GM18505 (cell line): ENCODE data around the gene MPO.

Experiments
- ATAC-seq: cut with Tn5 transposase; IDR thresholded peaks from one replicate; pipeline ENCODE4 v1.9.1; 2021; ENCODE audit not compliant: unreplicated experiment
- POLR2A ChIP-seq: IDR thresholded peaks from 4 replicates; pipeline ENCODE4 v1.6.1; 2011; ENCODE audit warnings: borderline replicate concordance; ENCODE audit not compliant: insufficient read depth, insufficient read length; ENCODE audit errors: extremely low read depth

Gene MPO

DNA sequence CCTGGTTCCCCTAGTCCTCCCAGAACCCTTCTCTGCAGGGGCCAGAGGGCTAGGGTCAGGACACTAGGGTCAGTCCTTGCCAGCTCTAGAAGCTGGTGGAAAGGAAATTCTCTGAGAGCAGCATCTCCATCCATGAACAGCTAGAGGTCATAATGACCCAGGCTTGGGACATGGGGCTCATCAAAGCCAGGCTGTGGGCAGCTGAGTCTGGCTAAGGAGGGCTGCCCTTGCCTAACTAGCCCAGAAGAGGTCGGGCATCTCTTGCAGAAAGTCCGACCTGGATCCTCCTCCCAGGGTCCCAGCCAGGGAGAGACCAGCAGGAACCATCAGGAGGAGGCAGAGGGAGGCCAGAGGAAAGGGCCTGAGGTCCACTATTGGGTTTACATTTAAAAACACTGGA is 4.3 kb downstream of the MPO start:
- ATAC-seq = no peak

DNA sequence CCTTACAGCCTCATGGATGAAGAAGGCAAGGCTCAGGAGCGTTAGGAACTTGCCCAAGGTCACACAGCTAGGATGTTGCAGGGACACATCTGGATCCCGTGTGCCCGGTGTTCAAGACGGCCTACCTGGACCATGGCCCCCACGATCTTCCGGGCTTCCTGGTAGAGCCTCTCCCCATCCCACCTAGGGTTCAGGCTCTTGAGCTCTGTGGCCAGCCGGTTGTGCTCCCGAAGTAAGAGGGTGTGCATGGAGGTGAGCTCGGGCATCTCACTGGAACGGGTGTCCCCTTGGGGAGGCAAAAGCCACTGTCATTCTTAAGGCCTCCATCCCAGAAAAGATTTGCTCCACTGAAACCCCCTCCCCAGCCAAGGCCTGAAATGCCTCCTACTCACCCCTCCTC is 5.3 kb downstream of the MPO start:
- no peak for ATAC-seq
- no peak for TF ChIP-seq POLR2A

More for the DNA sequence above, 4.3 kb downstream of the MPO start:
- TF ChIP-seq POLR2A = no peak

DNA sequence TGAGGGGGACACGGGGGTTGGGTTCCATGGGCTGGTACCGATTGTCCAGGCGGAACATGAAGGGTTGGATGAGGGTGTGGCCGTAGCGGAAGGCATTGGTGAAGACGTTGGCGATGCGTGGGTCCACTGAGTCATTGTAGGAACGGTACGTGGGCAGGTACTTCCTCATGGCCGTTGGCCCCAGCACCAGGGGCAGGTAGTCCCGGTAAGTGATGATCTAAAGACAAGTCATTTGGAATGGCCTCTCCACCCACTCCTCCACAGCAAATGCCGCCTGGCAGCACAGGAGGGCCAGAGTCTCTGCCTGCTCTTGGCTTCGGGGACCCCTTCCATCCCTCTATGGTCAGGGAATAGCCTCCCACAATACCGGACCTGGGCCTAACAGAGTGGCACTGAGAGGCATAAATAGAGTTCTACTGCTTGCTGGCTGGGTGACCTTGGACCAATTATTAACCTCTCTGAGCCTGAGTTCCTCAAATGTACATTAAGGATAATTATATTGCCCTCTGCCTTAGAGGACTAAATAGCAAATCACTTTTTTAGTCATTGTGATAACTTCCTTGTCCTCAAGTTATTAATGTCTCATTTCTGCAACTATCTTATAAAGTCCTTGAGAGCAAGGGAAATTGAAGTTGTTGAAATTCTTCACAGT is 7.2 kb downstream of the MPO start:
- ATAC-seq = no peak
- TF ChIP-seq POLR2A = no peak

DNA sequence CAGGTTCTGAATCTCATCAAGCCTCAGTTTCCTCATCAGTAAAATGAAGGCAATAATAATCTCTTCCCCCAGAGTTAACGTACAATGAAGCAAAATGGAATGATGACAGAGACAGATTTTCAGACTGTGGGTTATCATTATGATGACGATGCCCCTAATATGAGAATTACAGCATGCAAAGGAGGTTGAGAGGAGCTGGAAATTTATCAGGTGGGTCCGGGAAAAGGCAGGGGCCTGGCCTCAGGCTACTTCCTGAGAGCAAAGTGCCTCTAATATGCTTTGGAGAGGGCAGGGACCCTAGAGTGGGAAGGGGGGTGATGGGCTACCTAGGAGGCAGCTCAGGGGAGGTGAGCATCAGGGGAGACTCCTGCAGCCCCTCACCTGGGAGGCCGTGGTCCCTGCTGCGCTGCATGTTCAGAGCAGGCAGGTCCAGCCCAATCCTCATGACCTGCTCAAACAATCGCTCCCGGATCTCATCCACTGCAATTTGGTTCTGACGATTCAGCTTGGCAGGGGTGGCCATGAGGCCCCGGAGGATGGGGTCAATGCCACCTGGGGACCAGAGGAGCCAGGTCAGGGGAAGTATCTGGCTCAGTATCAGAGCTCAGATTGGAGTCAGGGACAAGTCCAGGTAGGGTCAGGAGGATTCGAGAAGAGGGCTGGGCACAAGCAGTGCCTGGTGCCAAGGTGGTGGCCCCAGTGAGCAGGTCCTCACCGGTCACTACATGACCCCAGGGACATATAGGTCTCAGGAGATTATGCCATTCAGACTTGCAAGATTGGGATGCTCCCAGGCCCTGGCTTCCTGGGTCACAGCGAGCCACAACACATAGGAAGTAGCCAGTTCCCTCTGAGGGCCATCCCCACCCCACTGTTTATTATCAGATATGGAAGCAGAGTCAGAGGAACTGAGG is 8.1 kb downstream of the MPO start:
- no peak for ATAC-seq
- TF ChIP-seq POLR2A = no peak

DNA sequence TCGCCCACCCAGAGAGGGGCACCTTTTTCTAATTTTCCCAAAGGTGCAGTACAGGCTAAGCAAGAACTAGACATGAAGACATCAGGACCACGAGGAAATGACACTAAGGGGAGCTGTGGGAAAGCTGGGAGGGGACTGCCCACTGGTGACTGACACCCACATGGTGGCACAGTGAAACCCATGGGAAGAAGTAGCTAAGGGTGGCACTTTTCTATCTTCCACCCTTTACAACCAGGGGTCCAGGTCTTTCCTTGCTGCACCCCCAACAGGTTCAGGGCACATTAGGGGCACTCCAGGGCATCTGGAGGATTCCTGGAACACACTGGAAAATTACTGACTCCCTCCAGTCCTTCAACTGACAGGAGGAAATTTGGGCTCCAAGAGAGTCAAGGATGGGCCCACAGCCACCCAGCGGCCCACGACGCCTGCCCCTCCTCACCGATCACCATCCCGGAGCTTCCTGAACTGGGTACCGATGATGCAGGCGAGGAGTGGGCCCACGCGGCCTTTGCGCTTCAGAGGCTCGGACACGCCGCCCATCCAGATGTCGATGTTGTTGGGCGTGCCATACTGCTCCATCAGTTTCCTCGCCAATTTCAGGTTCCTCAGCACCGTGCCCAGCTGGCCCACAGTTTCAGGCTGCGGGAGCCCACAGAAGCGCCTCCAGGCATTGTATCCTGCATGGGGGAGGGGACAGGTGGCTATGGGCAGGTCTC is 9.4 kb downstream of the MPO start:
- ATAC-seq = no peak
- TF ChIP-seq POLR2A = no peak

DNA sequence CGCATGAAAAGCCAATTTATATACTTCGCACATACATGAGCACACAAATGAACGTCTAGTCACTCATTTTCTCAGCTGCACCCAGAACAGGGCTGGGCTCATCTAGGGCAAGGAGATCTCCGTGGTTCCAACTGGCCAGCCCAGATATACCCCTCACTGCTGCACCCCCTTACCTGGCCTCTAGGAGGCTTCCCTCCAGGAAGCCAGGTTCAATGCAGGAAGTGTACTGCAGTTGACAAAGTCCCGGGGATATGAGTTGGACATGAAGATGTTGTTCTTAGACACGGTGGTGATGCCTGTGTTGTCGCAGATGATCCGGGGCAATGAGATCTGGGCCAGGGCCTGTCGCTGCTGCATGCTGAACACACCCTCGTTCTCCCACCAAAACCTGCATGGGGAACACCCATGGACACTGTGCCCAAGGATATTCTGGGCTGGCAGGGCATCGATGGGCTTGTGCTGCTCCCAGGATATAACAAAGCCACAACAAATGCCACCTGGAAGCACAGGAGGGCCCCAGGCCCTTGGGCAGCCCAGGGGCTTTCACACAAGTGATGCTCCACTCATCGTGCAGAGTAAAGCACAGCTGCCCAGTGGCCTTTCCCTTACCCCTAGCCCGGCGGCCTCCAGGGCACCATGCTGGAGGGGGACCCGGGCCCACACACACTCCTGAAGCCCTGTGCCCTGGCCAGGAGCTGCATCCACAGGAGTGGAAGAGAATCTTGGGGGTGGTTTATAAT is 10.1 kb downstream of the MPO start:
- TF ChIP-seq POLR2A = no peak
- no peak for ATAC-seq

DNA sequence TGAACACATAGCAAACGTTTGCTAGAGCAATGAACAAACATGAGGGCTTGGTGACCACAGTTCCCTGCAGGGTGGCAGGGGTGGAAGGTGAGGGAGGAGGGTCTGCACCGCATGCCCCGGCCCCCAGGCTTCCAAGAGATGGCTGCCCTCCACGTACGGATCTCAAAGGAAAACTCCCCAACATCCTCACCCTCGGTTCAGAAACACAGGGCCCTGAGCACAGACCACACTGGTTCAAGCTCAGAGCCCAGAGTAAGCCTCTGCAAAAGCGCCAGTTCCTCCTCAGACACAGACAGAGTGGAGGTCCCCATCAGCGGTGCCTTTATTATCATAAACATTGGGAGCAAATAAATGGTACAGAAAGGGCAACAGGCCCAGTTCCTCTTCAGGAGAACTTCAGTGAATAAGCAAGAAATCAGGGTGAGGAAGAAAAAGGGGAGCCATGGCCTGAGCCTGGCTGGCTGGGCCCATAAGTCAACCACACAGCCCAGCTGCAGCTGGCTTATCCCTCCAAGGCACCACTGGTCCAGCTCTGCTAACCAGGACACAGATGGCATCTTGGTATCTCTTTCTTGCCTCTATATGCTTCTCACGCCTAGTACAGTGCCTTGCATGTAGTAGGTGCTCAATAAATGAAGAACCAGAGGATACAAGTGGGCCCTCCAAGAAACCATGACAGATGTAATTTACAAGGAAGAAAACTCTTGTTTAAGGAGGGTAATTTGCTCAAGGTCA is 11.0 kb downstream of the MPO start:
- no peak for ATAC-seq
- TF ChIP-seq POLR2A = no peak

DNA sequence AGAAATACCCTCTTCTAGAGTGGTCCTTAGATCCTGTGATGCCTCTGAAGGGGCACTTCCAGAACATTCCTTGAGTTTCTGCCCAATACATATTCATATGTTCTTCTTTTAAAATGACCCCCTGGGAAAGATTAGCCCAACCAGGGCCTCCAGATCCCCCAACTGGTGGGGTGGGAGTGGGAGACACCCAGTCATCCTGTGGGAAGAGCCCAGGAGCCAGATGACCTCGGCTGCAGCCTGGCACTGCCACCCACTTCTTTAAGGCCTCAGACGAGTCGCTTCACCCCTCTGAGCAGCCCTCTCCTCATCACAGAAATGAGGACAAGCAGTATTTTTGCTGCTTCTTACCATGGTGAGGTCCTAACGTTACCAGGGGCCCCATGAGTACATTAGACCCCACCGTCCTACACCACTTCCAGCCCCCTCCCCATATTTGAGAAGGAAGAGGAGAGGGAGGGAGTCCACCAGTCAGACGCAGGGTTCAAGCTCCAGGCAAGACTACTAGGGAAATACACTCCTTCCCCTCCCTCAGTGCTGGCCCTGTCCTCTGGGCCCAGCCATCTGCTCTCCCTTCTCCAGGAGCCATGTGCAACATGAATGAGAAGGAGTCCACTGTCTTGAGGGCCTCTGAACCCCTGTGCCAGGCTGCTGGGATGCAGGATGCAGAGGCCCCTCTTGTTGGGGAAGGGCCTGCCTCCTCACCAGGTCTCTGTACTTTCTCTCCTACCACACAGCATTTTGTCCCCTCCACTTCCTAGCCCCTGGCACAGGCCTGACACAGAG is 11.8 kb downstream of the MPO start:
- no peak for ATAC-seq
- no peak for TF ChIP-seq POLR2A

DNA sequence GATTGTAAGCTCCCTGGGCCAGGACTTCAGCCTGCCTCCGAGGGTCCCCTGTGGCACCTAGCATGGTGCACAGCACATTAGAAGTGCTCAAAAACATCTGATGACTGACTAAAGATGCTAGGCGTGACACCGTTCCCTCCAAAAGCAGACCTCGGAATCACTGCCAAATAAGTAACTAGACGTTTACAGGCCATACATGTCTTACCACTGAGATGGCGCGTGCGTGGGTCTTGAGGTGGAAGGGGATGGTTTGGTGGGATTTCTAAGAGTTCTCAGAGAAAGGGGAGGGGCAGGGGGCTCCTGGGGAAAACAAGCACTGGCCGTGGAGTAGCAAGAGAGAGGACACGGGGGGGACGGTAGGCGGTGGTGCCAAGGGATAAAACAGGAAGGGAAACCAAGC is 12.4 kb downstream of the MPO start:
- no peak for ATAC-seq
- no peak for TF ChIP-seq POLR2A

DNA sequence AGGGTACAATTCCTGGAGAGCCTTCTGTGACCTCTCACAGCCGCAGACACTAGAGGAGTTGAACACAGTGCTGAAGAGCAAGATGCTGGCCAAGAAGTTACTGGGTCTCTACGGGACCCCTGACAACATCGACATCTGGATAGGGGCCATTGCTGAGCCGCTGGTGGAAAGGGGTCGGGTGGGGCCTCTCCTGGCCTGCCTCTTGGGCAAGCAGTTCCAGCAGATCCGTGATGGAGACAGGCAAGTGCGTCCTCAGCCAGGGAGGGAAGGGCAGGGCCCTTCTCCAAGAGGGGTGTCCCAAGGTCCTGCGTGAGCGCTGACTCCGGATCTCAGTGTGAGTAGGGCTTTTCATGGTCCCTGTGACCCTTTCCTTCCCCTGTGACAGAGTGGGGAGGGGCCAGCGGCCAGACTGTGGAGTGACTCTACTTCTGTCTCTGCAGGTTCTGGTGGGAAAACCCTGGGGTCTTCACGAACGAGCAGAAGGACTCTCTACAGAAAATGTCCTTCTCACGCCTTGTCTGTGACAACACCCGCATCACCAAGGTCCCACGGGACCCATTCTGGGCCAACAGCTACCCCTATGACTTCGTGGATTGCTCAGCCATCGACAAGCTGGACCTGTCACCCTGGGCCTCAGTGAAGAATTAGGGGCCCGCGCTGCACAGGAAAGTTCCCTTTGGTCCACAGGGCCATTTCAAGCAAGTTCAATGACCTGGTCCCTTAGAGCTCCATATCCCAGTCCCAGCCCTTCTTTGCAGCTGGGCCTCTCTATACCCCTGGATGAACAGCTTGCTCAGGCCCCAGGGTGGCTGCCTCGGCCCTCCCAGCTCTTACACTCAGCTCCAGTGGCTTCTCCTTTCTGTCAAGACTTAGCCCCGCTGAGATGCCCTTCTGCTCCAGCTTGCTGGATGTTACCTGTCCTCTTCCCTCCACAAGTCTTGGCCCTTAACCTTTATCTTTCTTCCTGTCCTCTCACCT is 13.1 kb downstream of the MPO start:
- no peak for TF ChIP-seq POLR2A
- ATAC-seq = no peak

DNA sequence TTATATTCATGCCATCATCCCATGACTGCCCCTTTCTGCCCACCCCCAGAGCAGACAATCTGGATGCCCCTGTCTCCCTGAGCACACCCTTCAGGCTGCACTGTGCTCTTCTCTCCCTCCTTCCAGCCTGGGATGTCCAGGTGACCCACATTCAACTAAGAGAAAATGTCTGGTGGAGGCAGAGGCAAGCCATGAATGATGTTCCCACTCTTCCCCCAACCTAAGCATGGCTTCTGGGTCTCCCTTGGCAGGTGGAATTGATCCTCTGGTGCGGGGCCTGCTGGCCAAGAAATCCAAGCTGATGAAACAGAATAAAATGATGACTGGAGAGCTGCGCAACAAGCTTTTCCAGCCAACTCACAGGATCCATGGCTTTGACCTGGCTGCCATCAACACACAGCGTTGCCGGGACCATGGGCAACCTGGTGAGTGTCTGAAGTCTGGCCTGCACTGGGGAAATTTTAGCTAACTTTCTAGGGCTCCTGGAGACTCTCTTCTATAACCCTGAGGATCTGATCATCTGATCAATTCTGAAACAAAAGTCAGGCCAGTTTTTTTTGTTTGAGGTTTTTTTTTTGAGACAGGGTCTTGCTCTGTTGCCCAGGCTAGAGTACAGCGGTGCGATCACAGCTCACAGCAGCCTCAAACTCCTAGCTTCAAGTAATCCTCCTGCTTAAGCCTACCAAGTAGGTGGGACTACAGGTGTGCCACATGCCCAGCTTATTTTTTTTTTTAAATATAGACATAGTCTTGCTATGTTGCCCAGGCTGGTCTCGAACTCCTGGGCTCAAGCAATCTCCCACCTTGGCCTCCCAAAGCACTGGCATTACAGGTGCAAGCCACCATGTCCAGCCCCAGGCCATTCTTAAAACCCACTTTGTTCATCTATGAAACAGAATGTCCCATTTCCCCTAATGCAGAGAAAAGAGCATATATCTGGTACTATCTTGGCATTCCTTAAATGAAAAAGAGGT is 14.5 kb downstream of the MPO start:
- TF ChIP-seq POLR2A = no peak
- no peak for ATAC-seq
